Spinal cord (tissue), 4 donors: ENCODE measurements around the gene ARMCX4. TPM values are rescaled to one million over a fixed set of nuclear protein-coding genes. Genes with fewer than 3 reads are reported as not detected.

ENCODE experiments used
- polyA plus RNA-seq, 2 donors: library from polyadenylated mRNA; unstranded; fragments of 120-200 nt; gene quantifications; one replicate each; pipeline ENCODE4 v1.2.1, GENCODE V29; 2013; ENCODE audit not compliant: insufficient read length in 2 of 2
- total RNA-seq, 2 donors: library from RNA; depleted of rRNA in 1 of 2; stranded (reverse); fragments of 120-200 nt in 1 of 2; fragments of >200 nt in 1 of 2; gene quantifications; one replicate each; pipeline versions ENCODE4 v1.2.3 to v1.2.4, GENCODE V29; 2013 to 2014

ARMCX4 gene
- total and polyA plus RNA-seq, 4 donors: 15.9 to 29.8 (median 21.4) TPM

Other genes with a start within 250 kb of the ARMCX4 start
- under 1 TPM; 0.20 to 0.72 TPM for gene TAF7L, start 194.1 kb upstream of the ARMCX4 start, total RNA-seq
- under 1 TPM; 0.24 TPM for gene TAF7L, start 194.1 kb upstream of the ARMCX4 start, polyA plus RNA-seq
- gene TIMM8A, start 136.7 kb upstream of the ARMCX4 start, total RNA-seq: 1 to 10 TPM; 4.2 to 5.7 TPM
- gene TIMM8A, start 136.7 kb upstream of the ARMCX4 start, polyA plus RNA-seq: 10 to 100 TPM; 14.4 to 14.7 TPM
- 1 to 10 TPM; 4.1 to 7.3 TPM for gene BTK, start 99.3 kb upstream of the ARMCX4 start, total RNA-seq
- 1 to 10 TPM; 4.1 to 6.2 TPM for gene BTK, start 99.3 kb upstream of the ARMCX4 start, polyA plus RNA-seq
- 1,000 to 10,000 TPM in 1 of 2 donors, 100 to 1,000 TPM in 1; 166 to 1,311 TPM for gene RPL36A, start 94.4 kb upstream of the ARMCX4 start, total RNA-seq
- 100 to 1,000 TPM; 492 to 524 TPM for gene RPL36A, start 94.4 kb upstream of the ARMCX4 start, polyA plus RNA-seq
- gene GLA, start 77.5 kb upstream of the ARMCX4 start, total RNA-seq: 10 to 100 TPM; 21.4 to 32.7 TPM
- gene GLA, start 77.5 kb upstream of the ARMCX4 start, polyA plus RNA-seq: 10 to 100 TPM; 29.1 to 29.5 TPM
- 10 to 100 TPM; 63.7 to 75.1 TPM for gene HNRNPH2, start 77.2 kb upstream of the ARMCX4 start, total RNA-seq
- gene HNRNPH2, start 77.2 kb upstream of the ARMCX4 start, polyA plus RNA-seq: 100 to 1,000 TPM in 1 of 2 donors, 10 to 100 TPM in 1; 96.5 to 111 TPM
- 10 to 100 TPM; 54.4 to 60.0 TPM for gene ARMCX1, start 65.1 kb downstream of the ARMCX4 start, total RNA-seq
- 10 to 100 TPM; 57.8 to 60.6 TPM for gene ARMCX1, start 65.1 kb downstream of the ARMCX4 start, polyA plus RNA-seq
- 10 to 100 TPM; 33.3 to 74.4 TPM for gene ARMCX6, start 132.5 kb downstream of the ARMCX4 start, total RNA-seq
- gene ARMCX6, start 132.5 kb downstream of the ARMCX4 start, polyA plus RNA-seq: 10 to 100 TPM; 61.2 to 64.5 TPM
- gene ARMCX3, start 137.7 kb downstream of the ARMCX4 start, total RNA-seq: 100 to 1,000 TPM in 1 of 2 donors, 10 to 100 TPM in 1; 89.8 to 114 TPM
- 100 to 1,000 TPM; 110 to 142 TPM for gene ARMCX3, start 137.7 kb downstream of the ARMCX4 start, polyA plus RNA-seq
- 10 to 100 TPM; 67.4 to 77.9 TPM for gene ARMCX2, start 174.4 kb downstream of the ARMCX4 start, total RNA-seq
- 10 to 100 TPM; 78.1 to 83.8 TPM for gene ARMCX2, start 174.4 kb downstream of the ARMCX4 start, polyA plus RNA-seq